SK-N-MC (cell line): ENCODE data around the gene MAML2.

Source experiments
- EZH2 ChIP-seq: fragments of 200-600 bp; sonication (generic); IDR thresholded peaks from one replicate; pipeline ENCODE4 v1.6.1; 2017; ENCODE audit warnings: antibody characterized with exemption
- FOXP2 ChIP-seq: optimal IDR thresholded peaks from 2 replicates; pipeline ENCODE3; 2011; ENCODE audit warnings: mild to moderate bottlenecking, moderate library complexity; ENCODE audit not compliant: insufficient read depth; ENCODE audit errors: extremely low read length, control extremely low read depth
- POLR2AphosphoS5 ChIP-seq: IDR thresholded peaks from 2 replicates; pipeline ENCODE4 v1.6.1; 2012; ENCODE audit warnings: mild to moderate bottlenecking, low read depth, low read length, borderline replicate concordance

DNA sequence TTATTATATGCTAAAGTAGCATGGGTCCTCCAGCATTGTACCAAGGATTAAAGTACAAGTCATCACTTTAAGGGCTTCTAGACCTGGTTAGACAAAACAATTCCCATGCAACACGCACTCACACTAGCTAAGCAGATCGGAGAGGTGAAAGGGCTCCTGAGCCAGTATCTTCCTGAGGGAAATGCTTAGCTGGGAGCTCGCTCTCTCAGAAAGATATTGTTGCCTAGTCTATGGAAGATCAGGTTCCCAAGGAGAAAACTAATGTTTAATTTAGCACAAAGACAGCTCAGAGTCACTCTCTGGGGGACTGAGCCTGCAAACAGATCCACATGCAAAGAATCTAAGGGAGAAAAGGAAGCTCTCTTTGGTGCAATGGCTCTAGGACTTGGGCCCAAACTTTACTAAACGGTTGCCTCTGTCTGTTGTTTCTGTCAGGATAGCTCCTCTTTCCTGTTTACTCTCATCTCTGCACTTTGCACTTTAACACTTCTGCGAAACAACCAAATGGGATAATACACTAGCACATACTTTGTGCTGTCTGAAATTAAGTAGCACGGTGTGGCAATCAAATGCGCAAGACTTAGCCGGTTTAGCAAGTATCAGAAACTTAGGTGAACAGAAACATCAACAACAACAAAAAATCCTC is 10.7 kb downstream of the MAML2 start:
- TF ChIP-seq POLR2AphosphoS5 (no peak), EZH2 (no peak), FOXP2 (no peak)
